ENCODE results near the gene MAPT. TPM values are rescaled to one million over a fixed set of nuclear protein-coding genes. Genes with fewer than 3 reads are reported as not detected.

Gene MAPT
- total and polyA plus RNA-seq, 2 of the 4 experiments (the other 2 are of a cell fraction), result 0.18 to 0.19 TPM

DNA sequence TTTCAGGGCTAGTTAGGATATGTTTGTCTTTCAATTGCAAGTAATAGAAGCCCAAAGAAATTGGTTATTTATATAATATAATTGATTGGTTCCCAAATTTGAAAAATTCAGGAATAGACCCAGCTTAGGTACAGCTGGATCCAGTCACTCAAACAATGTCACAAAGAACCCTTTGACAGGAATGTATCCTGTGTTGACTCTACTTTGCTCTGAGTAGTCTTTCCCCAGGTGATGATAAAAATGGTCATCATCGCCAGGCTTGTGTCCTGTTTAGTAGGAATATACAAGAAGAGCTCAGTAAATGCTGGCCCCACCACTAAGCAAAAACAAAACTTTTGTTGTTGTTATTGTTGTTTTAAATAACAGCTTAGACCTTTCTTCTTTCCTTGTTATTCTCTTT is 35.0 kb downstream of the MAPT start:
- no peak overlapping the region for H3K27ac ChIP-seq (ENCODE audit: insufficient read depth, low read length)
- H2BK5ac ChIP-seq (ENCODE audit: low read depth, low read length, poor library complexity, severe bottlenecking), result no peak overlapping the region
- no peak overlapping the region for H2AFZ ChIP-seq (replicated peaks; ENCODE audit: low read length, poor library complexity)
- no peak overlapping the region for H3K9ac ChIP-seq (ENCODE audit: low read depth, low read length)
- ChIA-PET CTCF (no interaction called here), POLR2A (ENCODE audit: unreplicated experiment) (no interaction called here)
- no peaks in the 10 kb centered on the region for H3K36me3 ChIP-seq (ENCODE audit: control insufficient read depth, insufficient read depth, low read length)
- ATAC-seq (ENCODE audit: low read depth) (no peak), DNase-seq (no peak)
- H3K56ac ChIP-seq (ENCODE audit: extremely low read depth, insufficient read depth, low read length), result no peak overlapping the region
- no peaks in the 10 kb centered on the region for H3K79me1 ChIP-seq (ENCODE audit: low read depth in 1 of 2, low read length in 2 of 2)
- BruUV-seq (replicated peaks), result no TSS peak
- H4K8ac ChIP-seq (ENCODE audit: low read depth in 2 of 2, low read length in 2 of 2), result no peak overlapping the region
- no peak overlapping the region for H3K4me2 ChIP-seq (ENCODE audit: low read depth, low read length)
- intact Hi-C loops (cut with micrococcal nuclease) (no loop called here), in situ Hi-C loops (cut with MboI; ENCODE audit: low sequenced_read_pairs) (loop anchor here (5.0 kb wide), 1 partner anchor 42 kb away; no protein-coding TSS in a partner anchor), dilution Hi-C loops (cut with HindIII; ENCODE audit: low sequenced_read_pairs, unreplicated experiment) (no loop called here)
- no peak overlapping the region for H3K23ac ChIP-seq (ENCODE audit: low read depth, low read length)
- H2BK120ac ChIP-seq (ENCODE audit: low read depth, low read length), result no peak overlapping the region
- no peaks in the 10 kb centered on the region for H3K4me1 ChIP-seq (ENCODE audit: control insufficient read depth, insufficient read depth, low read length)
- H3K27me3 ChIP-seq (ENCODE audit: control insufficient read depth, insufficient read depth, low read length), result peaks cover 9% of the 10 kb centered on the region; the same call in 1 of the 2 replicates
- peaks cover 5% of the 10 kb centered on the region for H3K9me3 ChIP-seq (ENCODE audit: control insufficient read depth, insufficient read depth, low read length)
- no CpG with 5 or more reads among the region's 1 CpG for WGBS, 2 experiments (ENCODE audit: extremely low coverage in 2 of 2, insufficient read length in 1 of 2)
- no peak overlapping the region for H4K91ac ChIP-seq (ENCODE audit: insufficient read depth, low read depth, low read length)
- H3K9me1 ChIP-seq (ENCODE audit: insufficient read depth, low read length), result no peaks in the 10 kb centered on the region
- H3K18ac ChIP-seq (ENCODE audit: low read depth, low read length), result no peak overlapping the region
- H4K20me1 ChIP-seq (ENCODE audit: insufficient read depth, low read length), result no peaks in the 10 kb centered on the region
- no peak overlapping the region for H2AK9ac ChIP-seq (replicated peaks; ENCODE audit: low read depth, low read length, poor library complexity)
- no peak overlapping the region for H3K4ac ChIP-seq (ENCODE audit: low read depth, low read length)
- no peak overlapping the region for H3K4me3 ChIP-seq (ENCODE audit: insufficient read depth, low read depth, low read length)
- H2BK20ac ChIP-seq (ENCODE audit: low read depth, low read length), result no peak overlapping the region
- H2BK15ac ChIP-seq (ENCODE audit: low read depth, low read length), result no peak overlapping the region
- H2AK5ac ChIP-seq (ENCODE audit: low read depth, low read length), result no peak overlapping the region
- H4K5ac ChIP-seq (ENCODE audit: low read depth, low read length), result no peak overlapping the region
- no peak overlapping the region for H3K14ac ChIP-seq (replicated peaks; ENCODE audit: low read depth, low read length)
- TF ChIP-seq SMC3 (IDR thresholded peaks at IDR 0.05; ENCODE audit: low read depth, low read length) (no peak), NFE2L2 (IDR thresholded peaks at IDR 0.05; ENCODE audit: low read depth, low read length) (no peak), FOS (IDR thresholded peaks at IDR 0.05; ENCODE audit: low read depth, low read length) (no peak), BHLHE40 (IDR thresholded peaks at IDR 0.05; ENCODE audit: low read depth, low read length) (no peak)

Measured in IMR-90 (cell line).